Measurements from ENCODE around the gene CFAP126. TPM values are rescaled to one million over a fixed set of nuclear protein-coding genes. Genes with fewer than 3 reads are reported as not detected.

The CFAP126 gene
- total and polyA plus RNA-seq, 2 of the 13 experiments (the other 11 are each of a cell fraction or from before 2014, with no cell fraction given), result not detected

- in situ Hi-C loops (cut with HindIII; ENCODE audit: extremely low pct_ligation_motif_present, low pct_unique_long_range_greater_than_20kb) (no loop called here), intact Hi-C loops (cut with micrococcal nuclease; ENCODE audit: unreplicated experiment) (no loop called here)
- ATAC-seq (no peak), DNase-seq (ENCODE audit: low spot score) (no peak), FAIRE-seq (no peak)
- Histone ChIP-seq H3K4me3 (replicated peaks in 1 of 3; ENCODE audit: insufficient read depth in 1 of 3, low read depth in 2 of 3, low read length in 3 of 3) (no peak overlapping the region), H3K79me2 (ENCODE audit: insufficient read depth, low read length) (no peaks in the 10 kb centered on the region), H4K20me1 (ENCODE audit: insufficient read depth, low read length) (no peaks in the 10 kb centered on the region), H3K36me3 (replicated peaks in 1 of 2; ENCODE audit: control insufficient read depth in 1 of 2, insufficient read depth in 2 of 2, low read length in 2 of 2) (no peaks in the 10 kb centered on the region), H3K9ac (ENCODE audit: insufficient read depth, low read depth, low read length) (no peak overlapping the region), H2AFZ (ENCODE audit: low read length) (no peak overlapping the region), H3K4me2 (ENCODE audit: low read depth, low read length) (no peak overlapping the region), H3K4me1 (ENCODE audit: insufficient read depth, low read length) (peaks cover 40% of the 10 kb centered on the region), H3K27me3 (ENCODE audit: control insufficient read depth in 1 of 2, insufficient read depth in 2 of 2, low read length in 2 of 2) (no peaks in the 10 kb centered on the region; a peak in 1 of 5 replicates), H3K9me3 (ENCODE audit: low read length) (no peaks in the 10 kb centered on the region), H3K27ac (ENCODE audit: extremely low read length, insufficient read depth, low read length) (no peak overlapping the region)
- TF ChIP-seq IKZF4 (CRISPR knock-in tag; IDR thresholded peaks at IDR 0.05; ENCODE audit: borderline replicate concordance, low read depth, not compliant biosample characterization) (no peak), NFE2L1 (CRISPR knock-in tag; IDR thresholded peaks at IDR 0.05; ENCODE audit: borderline replicate concordance) (no peak)
- POLR2A ChIA-PET, result no interaction called here
- CTCF ChIA-PET (ENCODE audit: low intra/inter-chr PET ratio, low total read pairs), result no interaction called here
- BruUV-seq (replicated peaks), result no TSS peak
- 66% methylated on average over 11 of the region's 11 CpGs for WGBS (ENCODE audit: low lambda C conversion rate)
These were observed 36.4 kb upstream of the CFAP126 start for GRCh38 chr1:161404051-161404597.

GRCh38 chr1:161402446-161402845, 34.8 kb upstream of the CFAP126 start:
- Histone ChIP-seq H3K4me1 (ENCODE audit: insufficient read depth, low read length) (peaks cover 48% of the 10 kb centered on the region), H3K79me2 (ENCODE audit: insufficient read depth, low read length) (no peaks in the 10 kb centered on the region), H3K9ac (ENCODE audit: insufficient read depth, low read depth, low read length) (no peak overlapping the region), H3K9me3 (ENCODE audit: low read length) (no peaks in the 10 kb centered on the region), H2AFZ (ENCODE audit: low read length) (no peak overlapping the region), H3K36me3 (replicated peaks in 1 of 2; ENCODE audit: control insufficient read depth in 1 of 2, insufficient read depth in 2 of 2, low read length in 2 of 2) (no peaks in the 10 kb centered on the region), H3K4me3 (replicated peaks in 1 of 3; ENCODE audit: insufficient read depth in 1 of 3, low read depth in 2 of 3, low read length in 3 of 3) (no peak overlapping the region), H3K27ac (ENCODE audit: extremely low read length, insufficient read depth, low read length) (no peak overlapping the region), H3K4me2 (ENCODE audit: low read depth, low read length) (no peak overlapping the region), H3K27me3 (ENCODE audit: control insufficient read depth in 1 of 2, insufficient read depth in 2 of 2, low read length in 2 of 2) (no peaks in the 10 kb centered on the region; a peak in 1 of 5 replicates), H4K20me1 (ENCODE audit: insufficient read depth, low read length) (no peaks in the 10 kb centered on the region)
- CTCF ChIA-PET (ENCODE audit: low intra/inter-chr PET ratio, low total read pairs), result no interaction called here
- intact Hi-C loops (cut with micrococcal nuclease; ENCODE audit: unreplicated experiment) (no loop called here), in situ Hi-C loops (cut with HindIII; ENCODE audit: extremely low pct_ligation_motif_present, low pct_unique_long_range_greater_than_20kb) (no loop called here)
- no peak for DNase-seq (ENCODE audit: low spot score)
- WGBS (ENCODE audit: low lambda C conversion rate), result 75% methylated on average over 3 of the region's 3 CpGs
- no peak for TF ChIP-seq ZFYVE20 (CRISPR knock-in tag; IDR thresholded peaks at IDR 0.05; ENCODE audit: borderline replicate concordance, low read depth)
- TF ChIP-seq ZFX (CRISPR knock-in tag; IDR thresholded peaks at IDR 0.05; ENCODE audit: low read depth), result no peak
- no peak for TF ChIP-seq ZNF766 (CRISPR knock-in tag; IDR thresholded peaks at IDR 0.05; ENCODE audit: borderline replicate concordance)
- no peak for TF ChIP-seq KAT2B (IDR thresholded peaks at IDR 0.05; ENCODE audit: borderline replicate concordance, low read depth, low read length)
- TF ChIP-seq PAX8 (CRISPR knock-in tag; IDR thresholded peaks at IDR 0.05; ENCODE audit: borderline replicate concordance), result no peak
- no peak for FAIRE-seq
- ATAC-seq, result no peak
- POLR2A ChIA-PET, result no interaction called here
- no TSS peak for BruUV-seq (replicated peaks)

Data from HepG2 (cell line).